Hepatocyte (in vitro differentiated cells): ENCODE measurements around the gene BCKDK. TPM values are rescaled to one million over a fixed set of nuclear protein-coding genes. Genes with fewer than 3 reads are reported as not detected.

ENCODE experiments used
- DNase-seq: peaks from one replicate; pipeline ENCODE4 v3.0.0-alpha.2; 2016; ENCODE audit warnings: low spot score
- H2AFZ ChIP-seq: fragments of 200-600 bp; sonication (generic); 2 replicates; pipeline ENCODE4 v1.6.0; 2016; ENCODE audit warnings: antibody characterized with exemption, mild to moderate bottlenecking
- H3K27ac ChIP-seq: fragments of 200-600 bp; sonication (generic); 2 replicates; pipeline ENCODE4 v1.5.1; 2016; ENCODE audit warnings: mild to moderate bottlenecking
- H3K27me3 ChIP-seq: fragments of 200-600 bp; sonication (generic); 2 replicates; pipeline ENCODE4 v1.6.1; 2016
- H3K36me3 ChIP-seq: fragments of 200-600 bp; sonication (generic); replicated peaks from 2 replicates; pipeline ENCODE4 v1.5.1; 2016; ENCODE audit warnings: low read depth; ENCODE audit not compliant: insufficient read depth
- H3K4me1 ChIP-seq: fragments of 200-600 bp; sonication (generic); 2 replicates; pipeline ENCODE4 v1.5.1; 2016; ENCODE audit warnings: mild to moderate bottlenecking, moderate library complexity; ENCODE audit not compliant: insufficient read depth
- H3K4me2 ChIP-seq: fragments of 200-600 bp; sonication (generic); 2 replicates; pipeline ENCODE4 v1.6.0; 2016
- H3K4me3 ChIP-seq: fragments of 200-600 bp; sonication (generic); 2 replicates; pipeline ENCODE4 v1.5.1; 2016; ENCODE audit warnings: mild to moderate bottlenecking
- H3K79me2 ChIP-seq: fragments of 200-600 bp; sonication (generic); 2 replicates; pipeline ENCODE4 v1.6.0; 2017; ENCODE audit warnings: mild to moderate bottlenecking
- H3K9me2 ChIP-seq: fragments of 200-600 bp; sonication (generic); replicated peaks from 2 replicates; pipeline ENCODE4 v1.6.0; 2017; ENCODE audit warnings: mild to moderate bottlenecking; ENCODE audit not compliant: insufficient read depth
- H3K9me3 ChIP-seq: fragments of 200-600 bp; sonication (generic); 2 replicates; pipeline ENCODE4 v1.5.1; 2016; ENCODE audit warnings: low read depth, mild to moderate bottlenecking
- H4K20me1 ChIP-seq: fragments of 200-600 bp; sonication (generic); 2 replicates; pipeline ENCODE4 v1.6.0; 2016; ENCODE audit warnings: mild to moderate bottlenecking; ENCODE audit not compliant: insufficient read depth, poor library complexity, severe bottlenecking
- CTCF ChIP-seq: fragments of 200-600 bp; sonication (generic); IDR thresholded peaks from 2 replicates; pipeline ENCODE4 v1.5.1; 2016; ENCODE audit warnings: antibody characterized with exemption, mild to moderate bottlenecking; ENCODE audit not compliant: poor library complexity
- EZH2 ChIP-seq: fragments of 200-600 bp; sonication (generic); IDR thresholded peaks from 2 replicates; pipeline ENCODE4 v1.6.1; 2016; ENCODE audit warnings: antibody characterized with exemption, mild to moderate bottlenecking, borderline replicate concordance
- EZH2phosphoT487 ChIP-seq: fragments of 200-600 bp; sonication (generic); IDR thresholded peaks from one replicate; pipeline ENCODE4 v1.6.1; 2018; ENCODE audit warnings: antibody characterized with exemption, mild to moderate bottlenecking, low read depth, moderate library complexity; ENCODE audit not compliant: unreplicated experiment, severe bottlenecking
- WGBS: methylation state at CpG from one replicate; pipeline ENCODE4 v1.1.6; 2016; ENCODE audit warnings: low lambda C conversion rate; ENCODE audit errors: missing lambda C conversion rate; 5-methylcytosine and 5-hydroxymethylcytosine counted together
- polyA plus RNA-seq: library from polyadenylated mRNA; unstranded; fragments of >200 nt; fragmentation: Nextera tagmentation; extraction: Ambion mirVana; gene quantifications from 2 replicates; pipeline ENCODE4 v1.2.1, GENCODE V29; 2016
- total RNA-seq: library from RNA; depleted of rRNA; stranded (reverse); fragments of >200 nt; gene quantifications from 2 replicates; pipeline ENCODE4 v1.2.3, GENCODE V29; 2014

The BCKDK gene
- total and polyA plus RNA-seq, 2 experiments from 2014 or later = 27.3 to 75.2 TPM

DNA sequence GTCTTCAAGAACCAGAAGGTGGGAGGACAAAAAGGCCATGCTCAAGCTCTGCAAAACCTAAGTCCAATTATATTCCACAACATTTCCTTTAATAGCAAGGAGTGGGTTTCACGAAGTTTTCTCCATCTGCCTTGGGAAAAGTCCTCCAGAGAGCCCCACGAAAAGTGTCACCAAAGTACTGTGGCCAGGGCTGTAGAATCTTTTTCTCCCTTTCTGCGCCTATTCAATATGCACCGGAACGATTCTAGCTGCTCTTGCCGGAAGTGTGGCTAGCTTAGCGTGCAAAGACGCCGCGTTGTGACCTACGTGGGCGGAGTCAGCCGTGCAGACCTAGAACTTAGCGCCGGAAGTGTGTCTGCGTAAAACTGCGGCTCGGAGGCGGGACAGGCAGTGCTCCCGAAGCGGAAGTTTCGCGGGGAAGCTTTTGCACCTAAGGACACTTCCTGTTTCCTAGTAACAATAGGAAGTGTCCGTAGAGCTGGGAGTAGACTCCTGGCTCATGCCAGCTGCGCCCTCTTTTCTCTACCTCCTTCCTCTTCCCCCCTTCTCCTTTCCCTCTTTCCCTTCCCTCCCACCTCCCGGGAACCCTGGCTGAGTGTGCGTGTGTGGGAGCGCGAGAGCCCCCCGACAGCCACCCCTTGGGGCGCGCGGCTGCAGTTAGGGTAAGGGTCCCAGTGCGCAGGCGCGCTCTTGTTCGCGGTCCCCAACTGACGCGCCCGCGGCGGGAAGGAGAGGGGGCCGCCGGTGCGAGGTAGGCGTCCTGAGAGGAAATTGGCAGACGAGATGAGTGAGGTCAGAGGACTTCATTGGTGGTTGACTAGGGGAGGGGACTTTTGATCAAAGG lies 34.0 kb upstream of the BCKDK start, which contains the start of the genes ZNF646 and ZNF668:
TSS of gene ZNF646 (plus strand) at position 453 of the 844 bp plus-strand sequence. CDS start 1,903 bp downstream, outside the sequence.
TSS of gene ZNF668 (minus strand) at position 271 of the 844 bp plus-strand sequence. CDS start 9,781 bp downstream, outside the sequence.
- under 1% methylated on average over 46 of the region's 48 CpGs for WGBS
- peak within 1 kb of the TSS; percentile 90 for H3K4me2 ChIP-seq

GRCh38 chr16:31074814-31075183 lies 33.4 kb upstream of the BCKDK start:
- Histone ChIP-seq H3K27me3 (no peaks in the 10 kb centered on the region), H3K4me1 (peaks cover 10% of the 10 kb centered on the region), H4K20me1 (no peaks in the 10 kb centered on the region), H2AFZ (peak overlapping the region; percentile 66), H3K9me3 (no peaks in the 10 kb centered on the region), H3K27ac (peak overlapping the region; percentile 94), H3K4me2 (peak overlapping the region; percentile 90), H3K36me3 (no peaks in the 10 kb centered on the region), H3K9me2 (no peaks in the 10 kb centered on the region), H3K4me3 (peak overlapping the region; percentile 85), H3K79me2 (peaks cover 68% of the 10 kb centered on the region)
- TF ChIP-seq EZH2phosphoT487 = no peak
- TF ChIP-seq CTCF = peak; percentile 2
- no peak for TF ChIP-seq EZH2
- no peak for DNase-seq
- WGBS = 5% methylated on average over 7 of the region's 7 CpGs

More for the DNA sequence above, 34.0 kb upstream of the BCKDK start, which contains the start of the genes ZNF646 and ZNF668:
- TF ChIP-seq CTCF (no peak), EZH2 (no peak)
- Histone ChIP-seq H3K36me3 (no peaks in the 10 kb centered on the region), H3K27ac (peak within 1 kb of the TSS; percentile 99), H3K4me1 (peaks cover 10% of the 10 kb centered on the region), H4K20me1 (no peaks in the 10 kb centered on the region), H2AFZ (peak within 1 kb of the TSS; percentile 80), H3K79me2 (peaks cover 74% of the 10 kb centered on the region), H3K9me2 (no peaks in the 10 kb centered on the region), H3K4me3 (peak within 1 kb of the TSS; percentile 85), H3K27me3 (no peaks in the 10 kb centered on the region), H3K9me3 (no peaks in the 10 kb centered on the region)
- peak; percentile 100 for DNase-seq

DNA sequence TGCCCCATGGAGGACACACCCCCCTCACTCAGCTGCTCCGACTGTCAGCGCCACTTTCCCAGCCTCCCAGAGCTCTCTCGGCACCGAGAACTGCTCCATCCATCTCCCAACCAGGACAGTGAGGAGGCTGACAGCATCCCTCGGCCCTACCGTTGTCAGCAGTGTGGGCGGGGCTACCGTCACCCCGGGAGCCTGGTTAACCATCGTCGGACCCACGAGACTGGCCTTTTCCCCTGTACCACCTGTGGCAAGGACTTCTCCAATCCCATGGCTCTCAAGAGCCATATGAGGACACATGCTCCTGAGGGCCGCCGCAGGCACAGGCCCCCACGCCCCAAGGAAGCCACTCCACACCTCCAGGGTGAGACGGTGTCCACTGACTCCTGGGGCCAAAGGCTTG lies 31.9 kb upstream of the BCKDK start:
- H3K9me3 ChIP-seq = no peaks in the 10 kb centered on the region
- H3K4me3 ChIP-seq = no peak overlapping the region
- DNase-seq = peak; percentile 5
- H3K27ac ChIP-seq = no peak overlapping the region
- H4K20me1 ChIP-seq = no peaks in the 10 kb centered on the region
- 83% methylated on average over 16 of the region's 16 CpGs for WGBS
- no peak overlapping the region for H2AFZ ChIP-seq
- H3K9me2 ChIP-seq = no peaks in the 10 kb centered on the region
- no peaks in the 10 kb centered on the region for H3K36me3 ChIP-seq
- no peak for TF ChIP-seq EZH2
- TF ChIP-seq EZH2phosphoT487 = no peak
- TF ChIP-seq CTCF = no peak
- no peak overlapping the region for H3K4me2 ChIP-seq
- no peaks in the 10 kb centered on the region for H3K27me3 ChIP-seq
- H3K4me1 ChIP-seq = peaks cover 10% of the 10 kb centered on the region
- H3K79me2 ChIP-seq = peaks cover 53% of the 10 kb centered on the region
